GM12891 (cell line): Measurements from ENCODE around the gene FAT1.

Experiments used
- POLR2A ChIP-seq: IDR thresholded peaks from 2 replicates; pipeline ENCODE4 v1.6.1; 2011; ENCODE audit warnings: low read depth, low read length, control low read depth
- POLR2AphosphoS5 ChIP-seq: IDR thresholded peaks from 2 replicates; pipeline ENCODE4 v1.6.1; 2011; ENCODE audit warnings: low read depth, low read length, control low read depth
- POU2F2 ChIP-seq: IDR thresholded peaks from 2 replicates; pipeline ENCODE4 v1.6.1; 2011; ENCODE audit warnings: low read depth, mild to moderate bottlenecking, control low read depth, low read length, moderate library complexity
- TAF1 ChIP-seq: IDR thresholded peaks from 2 replicates; pipeline ENCODE4 v1.6.1; 2011; ENCODE audit warnings: low read depth, low read length, control low read depth

DNA sequence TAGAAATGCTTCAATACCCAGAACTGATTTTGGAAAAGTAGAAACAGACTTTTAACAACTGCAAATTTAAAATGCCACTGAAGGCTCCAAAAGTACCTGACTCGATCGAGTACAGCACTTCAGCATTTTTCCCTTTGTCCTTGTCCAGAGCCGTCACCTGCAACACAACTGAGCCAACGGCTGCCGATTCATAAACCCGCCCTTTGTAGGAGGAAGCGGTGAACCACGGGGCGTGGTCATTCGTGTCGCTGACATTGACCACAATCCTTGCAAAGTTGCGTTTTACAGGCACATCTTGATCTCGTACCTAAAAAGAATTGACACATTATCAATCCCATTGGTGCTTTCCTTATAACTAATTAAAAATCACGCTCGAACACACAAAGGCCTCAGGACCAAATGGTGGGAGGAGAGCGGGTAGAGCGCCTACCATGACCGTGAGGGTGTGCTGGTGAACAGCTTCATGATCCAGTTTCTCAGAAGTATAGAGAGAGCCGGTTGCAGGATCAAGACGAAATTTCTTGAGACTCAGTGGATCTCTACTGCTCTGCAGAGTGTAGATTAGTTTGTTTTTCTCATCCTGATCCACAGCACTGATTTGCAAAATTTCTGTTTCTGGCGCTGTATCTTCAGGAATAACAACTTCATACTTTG is 95.5 kb downstream of the FAT1 start:
- no peak for TF ChIP-seq POLR2AphosphoS5
- no peak for TF ChIP-seq POLR2A
- TF ChIP-seq POU2F2: no peak
- no peak for TF ChIP-seq TAF1
